Adrenal gland (tissue), 12 donors: ENCODE measurements around the gene RPL36AL. TPM values are rescaled to one million over a fixed set of nuclear protein-coding genes. Genes with fewer than 3 reads are reported as not detected.

Source experiments
- DNase-seq, 7 donors: peaks; one replicate each; pipeline ENCODE4 v3.0.0-alpha.2; 2019 to 2020
- H3K27ac ChIP-seq, 5 donors: fragments of 200-600 bp; sonication (generic) in 4 of 5; 1 replicate in 3 of 5; 2 replicates in 2 of 5; pipeline versions ENCODE4 v1.5.1 to v1.8.0; 2016 to 2020; ENCODE audit warnings: mild to moderate bottlenecking in 1 of 5
- H3K27me3 ChIP-seq: fragments of 200-600 bp; 2 replicates; pipeline ENCODE4 v1.8.0; 2021
- H3K36me3 ChIP-seq, 2 donors: fragments of 200-600 bp; replicated peaks in 1 of 2; 1 replicate in 1 of 2; 2 replicates in 1 of 2; pipeline versions ENCODE4 v1.5.1 to v1.8.0; 2018 to 2022
- H3K4me1 ChIP-seq, 2 donors: fragments of 200-600 bp; replicated peaks in 1 of 2; 1 replicate in 1 of 2; 2 replicates in 1 of 2; pipeline versions ENCODE4 v1.5.1 to v1.8.0; 2018 to 2021
- H3K4me3 ChIP-seq, 4 donors: fragments of 200-600 bp; sonication (generic) in 3 of 4; one replicate each; pipeline ENCODE4 v1.5.1; 2016 to 2018
- H3K9me3 ChIP-seq, 3 donors: fragments of 200-600 bp; sonication (generic) in 1 of 3; replicated peaks in 1 of 3; 1 replicate in 2 of 3; 2 replicates in 1 of 3; pipeline versions ENCODE4 v1.5.1 to v1.8.0; 2016 to 2021
- CTCF ChIP-seq, 6 experiments: fragments of 450-650 bp in 4 of 6; fragments of 200-600 bp in 2 of 6; sonication (generic) in 1 of 6; IDR thresholded peaks; 1 replicate in 5 of 6; 2 replicates in 1 of 6; pipeline versions ENCODE4 v1.5.1 to v1.8.0; 2016 to 2021; ENCODE audit warnings: antibody characterized with exemption in 6 of 6, mild to moderate bottlenecking in 2 of 6, moderate library complexity in 1 of 6
- POLR2A ChIP-seq, 2 donors: fragments of 450-650 bp; IDR thresholded peaks; one replicate each; pipeline ENCODE4 v1.6.1; 2017; ENCODE audit warnings: antibody characterized with exemption in 2 of 2, mild to moderate bottlenecking in 2 of 2, moderate library complexity in 1 of 2
- WGBS, 4 donors: extraction: QIAGEN DNeasy Blood & Tissue Kit in 2 of 4; methylation state at CpG; one replicate each; pipeline versions ENCODE4 v1.1.5 to v1.1.7; 2013 to 2017; 5-methylcytosine and 5-hydroxymethylcytosine counted together
- intact Hi-C, 2 donors: fragments of 100-400 bp; cut with DNase I; formaldehyde crosslinking; loops; one replicate each; pipeline versions ENCODE4 v1.14.1 to v1.15.0; 2022 to 2023
- polyA plus RNA-seq, 3 donors: library from polyadenylated mRNA; stranded (reverse); fragments of 200-250 nt in 2 of 3; fragments of 350-450 nt in 1 of 3; fragmentation: Illumina TruSeq in 1 of 3; extraction: RNeasy Lipid Tissue Mini Kit (QIAGEN cat#74804) in 1 of 3; gene quantifications; one replicate each; pipeline ENCODE4 v1.2.3, GENCODE V29; 2013 to 2014
- total RNA-seq, 9 donors: library from RNA; depleted of rRNA in 4 of 9; stranded (reverse); fragments of >200 nt in 4 of 9; fragments of 120-200 nt in 1 of 9; fragmentation: NEBNext Ultra II Directional in 1 of 9; extraction: Animal tissue kit (Norgen Biotek cat#: 25700) in 1 of 9; gene quantifications; one replicate each; pipeline versions ENCODE4 v1.1.0 to v1.2.4, GENCODE V29; 2013 to 2023
- donor health status: healthy with polysubstance abuse.
- donor health status: Bipolar disorder and iron deficiency.
- donor health status: DM: yes; HTN: yes; CAD: no.
- donor health status: DM: no; HTN: no; CAD: no.
- donor health status: DM: no; HTN: no; CAD: no.
- donor health status: DM: yes; HTN: yes; CAD: no.

The RPL36AL gene
- total and polyA plus RNA-seq, 12 donors = 191 to 705 (median 279) TPM

GRCh38 chr14:49654511-49654910 lies 34.1 kb upstream of the RPL36AL start:
- Histone ChIP-seq H3K4me3 (no peak overlapping the region), H3K27me3 (no peaks in the 10 kb centered on the region), H3K27ac (no peak overlapping the region), H3K36me3 (no peaks in the 10 kb centered on the region), H3K9me3 (no peaks in the 10 kb centered on the region), H3K4me1 (no peaks in the 10 kb centered on the region)
- TF ChIP-seq POLR2A (IDR thresholded peaks at IDR 0.05) (no peak), CTCF (IDR thresholded peaks at IDR 0.05) (no peak)
- WGBS, 4 donors = 93 to 96% (median 94%) methylated on average over 3 of the region's 3 CpGs
- intact Hi-C loops = no loop called here
- no peak for DNase-seq

GRCh38 chr14:49653508-49653907 lies 33.1 kb upstream of the RPL36AL start:
- intact Hi-C loops = no loop called here
- Histone ChIP-seq H3K36me3 (no peaks in the 10 kb centered on the region), H3K27me3 (no peaks in the 10 kb centered on the region), H3K4me1 (no peaks in the 10 kb centered on the region), H3K9me3 (no peaks in the 10 kb centered on the region), H3K27ac (no peak overlapping the region), H3K4me3 (no peak overlapping the region)
- TF ChIP-seq CTCF (IDR thresholded peaks at IDR 0.05) = no peak
- TF ChIP-seq POLR2A (IDR thresholded peaks at IDR 0.05) = no peak
- DNase-seq = no peak
- 93 to 98% (median 97%) methylated on average over 6 of the region's 6 CpGs for WGBS, 4 donors

- intact Hi-C loops = no loop called here
- H3K9me3 ChIP-seq = no peaks in the 10 kb centered on the region
- TF ChIP-seq POLR2A (IDR thresholded peaks at IDR 0.05) (no peak), CTCF (IDR thresholded peaks at IDR 0.05) (no peak)
- DNase-seq = no peak
- no peak overlapping the region for H3K4me3 ChIP-seq
- H3K36me3 ChIP-seq = peaks cover 0 to 5% of the 10 kb centered on the region in 2 donors
- peak overlapping the region in 1 of 5 donors; percentile 57 for H3K27ac ChIP-seq
- H3K4me1 ChIP-seq = peaks cover 18 to 23% of the 10 kb centered on the region in 2 donors
- H3K27me3 ChIP-seq = no peaks in the 10 kb centered on the region
These were observed 21.7 kb upstream of the RPL36AL start for GRCh38 chr14:49642163-49642562.

GRCh38 chr14:49641697-49642129 lies 21.3 kb upstream of the RPL36AL start:
- H3K4me1 ChIP-seq = peaks cover 18 to 26% of the 10 kb centered on the region in 2 donors
- no peaks in the 10 kb centered on the region for H3K9me3 ChIP-seq
- H3K4me3 ChIP-seq = no peak overlapping the region
- peaks cover 0 to 5% of the 10 kb centered on the region in 2 donors for H3K36me3 ChIP-seq
- 70 to 76% (median 74%) methylated on average over 8 of the region's 8 CpGs for WGBS, 4 donors
- intact Hi-C loops = no loop called here
- peak in 1 of 7 donors; percentile 79 for DNase-seq
- no peaks in the 10 kb centered on the region for H3K27me3 ChIP-seq
- TF ChIP-seq POLR2A (IDR thresholded peaks at IDR 0.05) (no peak), CTCF (IDR thresholded peaks at IDR 0.05) (no peak)
- peak overlapping the region in 2 of 5 donors; percentile 16 to 57 for H3K27ac ChIP-seq
